SU-DHL-6 (cell line): ENCODE data around the gene SLC25A34.

Experiments
- EZH2phosphoT487 ChIP-seq: fragments of 200-600 bp; sonication (generic), shearing (Covaris generic); conservative IDR thresholded peaks from 2 replicates; pipeline ENCODE4 v1.6.1; 2018; ENCODE audit warnings: mild to moderate bottlenecking, antibody characterized with exemption, low read length, moderate library complexity, mixed read lengths
- TF ChIP-seq, protein P1 (sequence below): fragments of 200-600 bp; sonication (generic); IDR thresholded peaks from one replicate; pipeline ENCODE4 v1.5.1; 2017; ENCODE audit warnings: antibody characterized with exemption, mild to moderate bottlenecking, low read length, moderate library complexity; ENCODE audit not compliant: insufficient read depth, poor library complexity, severe bottlenecking

DNA sequence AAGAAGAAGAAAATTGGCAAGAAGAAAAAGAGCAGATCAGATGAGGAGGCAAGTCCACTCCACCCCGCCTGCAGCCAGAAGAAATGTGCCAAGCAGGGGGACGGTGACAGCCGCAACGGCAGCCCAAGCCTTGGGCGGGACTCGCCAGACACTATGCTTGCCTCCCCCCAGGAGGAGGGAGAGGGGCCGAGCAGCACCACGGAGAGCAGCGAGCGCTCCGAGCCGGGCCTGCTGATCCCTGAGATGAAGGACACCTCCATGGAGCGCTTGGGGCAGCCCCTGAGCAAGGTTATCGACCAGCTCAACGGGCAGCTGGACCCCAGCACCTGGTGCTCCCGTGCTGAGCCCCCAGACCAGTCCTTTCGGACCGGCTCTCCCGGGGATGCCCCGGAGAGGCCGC is 9.0 kb upstream of the SLC25A34 start:
- TF ChIP-seq, protein P1, sequence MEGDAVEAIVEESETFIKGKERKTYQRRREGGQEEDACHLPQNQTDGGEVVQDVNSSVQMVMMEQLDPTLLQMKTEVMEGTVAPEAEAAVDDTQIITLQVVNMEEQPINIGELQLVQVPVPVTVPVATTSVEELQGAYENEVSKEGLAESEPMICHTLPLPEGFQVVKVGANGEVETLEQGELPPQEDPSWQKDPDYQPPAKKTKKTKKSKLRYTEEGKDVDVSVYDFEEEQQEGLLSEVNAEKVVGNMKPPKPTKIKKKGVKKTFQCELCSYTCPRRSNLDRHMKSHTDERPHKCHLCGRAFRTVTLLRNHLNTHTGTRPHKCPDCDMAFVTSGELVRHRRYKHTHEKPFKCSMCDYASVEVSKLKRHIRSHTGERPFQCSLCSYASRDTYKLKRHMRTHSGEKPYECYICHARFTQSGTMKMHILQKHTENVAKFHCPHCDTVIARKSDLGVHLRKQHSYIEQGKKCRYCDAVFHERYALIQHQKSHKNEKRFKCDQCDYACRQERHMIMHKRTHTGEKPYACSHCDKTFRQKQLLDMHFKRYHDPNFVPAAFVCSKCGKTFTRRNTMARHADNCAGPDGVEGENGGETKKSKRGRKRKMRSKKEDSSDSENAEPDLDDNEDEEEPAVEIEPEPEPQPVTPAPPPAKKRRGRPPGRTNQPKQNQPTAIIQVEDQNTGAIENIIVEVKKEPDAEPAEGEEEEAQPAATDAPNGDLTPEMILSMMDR = no peak
- no peak for TF ChIP-seq EZH2phosphoT487
